ENCODE data around the gene PDE6G. TPM values are rescaled to one million over a fixed set of nuclear protein-coding genes. Genes with fewer than 3 reads are reported as not detected.

Gene PDE6G
- total RNA-seq, 1 donor from 2014 or later, result 0.50 TPM

- H3K27me3 Mint-ChIP-seq, result no peaks in the 10 kb centered on the region
- H3K9me3 Mint-ChIP-seq (ENCODE audit: low read depth), result no peaks in the 10 kb centered on the region
- no peak for TF ChIP-seq CTCF (IDR thresholded peaks at IDR 0.05; ENCODE audit: unreplicated experiment)
- no peak overlapping the region for H3K4me3 Mint-ChIP-seq (ENCODE audit: low read depth)
- no peak for DNase-seq (ENCODE audit: low spot score, unreplicated experiment)
- H3K27ac Mint-ChIP-seq, result no peak overlapping the region
- no peaks in the 10 kb centered on the region for H3K36me3 Mint-ChIP-seq (ENCODE audit: insufficient read depth)
- no peaks in the 10 kb centered on the region for H3K4me1 Mint-ChIP-seq (ENCODE audit: low read depth)
Observed at GRCh38 chr17:81659038-81659437, 2.7 kb upstream of the PDE6G start.

- TF ChIP-seq CTCF (IDR thresholded peaks at IDR 0.05; ENCODE audit: unreplicated experiment), result no peak
- H3K27ac Mint-ChIP-seq, result no peak overlapping the region
- H3K9me3 Mint-ChIP-seq (ENCODE audit: low read depth), result no peaks in the 10 kb centered on the region
- H3K36me3 Mint-ChIP-seq (ENCODE audit: insufficient read depth), result no peaks in the 10 kb centered on the region
- peaks cover 3% of the 10 kb centered on the region for H3K4me1 Mint-ChIP-seq (ENCODE audit: low read depth)
- no peak overlapping the region for H3K4me3 Mint-ChIP-seq (ENCODE audit: low read depth)
- no peak for DNase-seq (ENCODE audit: low spot score, unreplicated experiment)
- peaks cover 4% of the 10 kb centered on the region for H3K27me3 Mint-ChIP-seq
Observed at GRCh38 chr17:81656835-81657234, 493 bp upstream of the PDE6G start.

- Mint-ChIP-seq H3K27me3 (peaks cover 6% of the 10 kb centered on the region), H3K4me3 (ENCODE audit: low read depth) (no peak overlapping the region), H3K27ac (no peak overlapping the region), H3K4me1 (ENCODE audit: low read depth) (peaks cover 4% of the 10 kb centered on the region), H3K9me3 (ENCODE audit: low read depth) (no peaks in the 10 kb centered on the region), H3K36me3 (ENCODE audit: insufficient read depth) (no peaks in the 10 kb centered on the region)
- TF ChIP-seq CTCF (IDR thresholded peaks at IDR 0.05; ENCODE audit: unreplicated experiment), result no peak
- DNase-seq (ENCODE audit: low spot score, unreplicated experiment), result no peak
Observed at GRCh38 chr17:81655378-81656117, 794 bp downstream of the PDE6G start.

- TF ChIP-seq CTCF (IDR thresholded peaks at IDR 0.05; ENCODE audit: unreplicated experiment), result no peak
- H3K4me3 Mint-ChIP-seq (ENCODE audit: low read depth), result no peak overlapping the region
- DNase-seq (ENCODE audit: low spot score, unreplicated experiment), result no peak
- peaks cover 4% of the 10 kb centered on the region for H3K4me1 Mint-ChIP-seq (ENCODE audit: low read depth)
- H3K9me3 Mint-ChIP-seq (ENCODE audit: low read depth), result no peaks in the 10 kb centered on the region
- H3K27ac Mint-ChIP-seq, result no peak overlapping the region
- no peaks in the 10 kb centered on the region for H3K36me3 Mint-ChIP-seq (ENCODE audit: insufficient read depth)
- H3K27me3 Mint-ChIP-seq, result peaks cover 6% of the 10 kb centered on the region
Observed at GRCh38 chr17:81652906-81653771, 3.2 kb downstream of the PDE6G start.

GRCh38 chr17:81651692-81652091, 4.7 kb downstream of the PDE6G start:
- H3K4me1 Mint-ChIP-seq (ENCODE audit: low read depth), result peaks cover 4% of the 10 kb centered on the region
- no peak overlapping the region for H3K27ac Mint-ChIP-seq
- no peak for TF ChIP-seq CTCF (IDR thresholded peaks at IDR 0.05; ENCODE audit: unreplicated experiment)
- no peaks in the 10 kb centered on the region for H3K36me3 Mint-ChIP-seq (ENCODE audit: insufficient read depth)
- H3K9me3 Mint-ChIP-seq (ENCODE audit: low read depth), result no peaks in the 10 kb centered on the region
- H3K27me3 Mint-ChIP-seq, result peaks cover 12% of the 10 kb centered on the region
- DNase-seq (ENCODE audit: low spot score, unreplicated experiment), result no peak
- H3K4me3 Mint-ChIP-seq (ENCODE audit: low read depth), result no peak overlapping the region
